Mesenchymal stem cell (in vitro differentiated cells and primary cell): ENCODE measurements around the gene NELFB.

Source experiments
- DNase-seq: peaks from one replicate; pipeline ENCODE4 v3.0.0-alpha.2; 2013
- H2AFZ ChIP-seq: one replicate; pipeline ENCODE4 v1.6.1; 2013; ENCODE audit warnings: low read depth, mild to moderate bottlenecking, control low read depth, inconsistent platforms, low read length, moderate library complexity
- H2AK5ac ChIP-seq: 2 replicates; pipeline ENCODE4 v1.6.1; 2013; ENCODE audit warnings: low read length, moderate library complexity, mild to moderate bottlenecking, inconsistent platforms; ENCODE audit not compliant: severe bottlenecking
- H2BK120ac ChIP-seq: one replicate; pipeline ENCODE4 v1.6.1; 2013; ENCODE audit warnings: low read depth, mild to moderate bottlenecking, inconsistent platforms, low read length, moderate library complexity
- H2BK12ac ChIP-seq, 2 experiments: one replicate each; pipeline ENCODE4 v1.6.1; 2013; ENCODE audit warnings: inconsistent platforms in 2 of 2, low read length in 2 of 2, mild to moderate bottlenecking in 2 of 2, moderate library complexity in 2 of 2, control low read depth in 1 of 2
- H2BK15ac ChIP-seq: one replicate; pipeline ENCODE4 v1.6.1; 2013; ENCODE audit warnings: mild to moderate bottlenecking, low read depth, inconsistent platforms; ENCODE audit not compliant: poor library complexity, severe bottlenecking
- H2BK5ac ChIP-seq: 2 replicates; pipeline ENCODE4 v1.6.1; 2013; ENCODE audit warnings: low read depth, mild to moderate bottlenecking, low read length, control low read depth, inconsistent platforms; ENCODE audit not compliant: poor library complexity, severe bottlenecking
- H3K14ac ChIP-seq, 2 experiments: one replicate each; pipeline ENCODE4 v1.6.1; 2013; ENCODE audit warnings: inconsistent platforms in 2 of 2, low read length in 2 of 2, control low read depth in 1 of 2, mild to moderate bottlenecking in 1 of 2, moderate library complexity in 1 of 2
- H3K18ac ChIP-seq, 2 experiments: one replicate each; pipeline ENCODE4 v1.6.1; 2013; ENCODE audit warnings: inconsistent platforms in 2 of 2, low read length in 2 of 2, control low read depth in 1 of 2, low read depth in 1 of 2, mild to moderate bottlenecking in 1 of 2
- H3K23ac ChIP-seq, 2 experiments: one replicate each; pipeline ENCODE4 v1.6.1; 2013; ENCODE audit warnings: inconsistent platforms in 2 of 2, low read length in 2 of 2, mild to moderate bottlenecking in 2 of 2, moderate library complexity in 2 of 2, control low read depth in 1 of 2
- H3K27ac ChIP-seq: 2 replicates; pipeline ENCODE4 v1.5.1; 2013; ENCODE audit warnings: mild to moderate bottlenecking, moderate library complexity, low read length, control low read depth, inconsistent platforms; ENCODE audit not compliant: poor library complexity, severe bottlenecking
- H3K27me3 ChIP-seq, 2 experiments: 2 replicates each; pipeline versions ENCODE4 v1.6.1 to v1.7.0; 2013; ENCODE audit warnings: low read length in 2 of 2, mild to moderate bottlenecking in 2 of 2, moderate library complexity in 2 of 2, control low read depth in 1 of 2, inconsistent platforms in 1 of 2; ENCODE audit not compliant: control insufficient read depth in 1 of 2, insufficient read depth in 1 of 2
- H3K36me3 ChIP-seq, 2 experiments: 2 replicates each; pipeline versions ENCODE4 v1.6.1 to v1.7.0; 2013; ENCODE audit warnings: low read length in 2 of 2, control low read depth in 1 of 2, inconsistent platforms in 1 of 2, low read depth in 1 of 2, mild to moderate bottlenecking in 1 of 2; ENCODE audit not compliant: insufficient read depth in 2 of 2, control insufficient read depth in 1 of 2
- H3K4ac ChIP-seq, 2 experiments: one replicate each; pipeline ENCODE4 v1.6.1; 2013; ENCODE audit warnings: inconsistent platforms in 2 of 2, low read length in 2 of 2, mild to moderate bottlenecking in 2 of 2, moderate library complexity in 2 of 2, control low read depth in 1 of 2, low read depth in 1 of 2
- H3K4me1 ChIP-seq: 2 replicates; pipeline ENCODE4 v1.6.1; 2013; ENCODE audit warnings: low read depth, low read length, control low read depth; ENCODE audit not compliant: control insufficient read depth, insufficient read depth
- H3K4me2 ChIP-seq: 2 replicates; pipeline ENCODE4 v1.6.1; 2013; ENCODE audit warnings: low read length, mild to moderate bottlenecking, inconsistent platforms; ENCODE audit not compliant: poor library complexity, severe bottlenecking
- H3K4me3 ChIP-seq, 2 experiments: 2 replicates each; pipeline versions ENCODE4 v1.5.1 to v1.7.0; 2013; ENCODE audit warnings: low read length in 2 of 2, mild to moderate bottlenecking in 2 of 2, control low read depth in 1 of 2, low read depth in 1 of 2; ENCODE audit not compliant: insufficient read depth in 1 of 2
- H3K79me1 ChIP-seq: replicated peaks from 2 replicates; pipeline ENCODE4 v1.6.1; 2013; ENCODE audit warnings: mild to moderate bottlenecking, control low read depth, low read length, inconsistent platforms; ENCODE audit not compliant: poor library complexity, severe bottlenecking
- H3K9ac ChIP-seq: 2 replicates; pipeline ENCODE4 v1.7.0; 2013; ENCODE audit warnings: mild to moderate bottlenecking, low read length, moderate library complexity
- H3K9me3 ChIP-seq: 2 replicates; pipeline ENCODE4 v1.7.0; 2013; ENCODE audit warnings: mild to moderate bottlenecking, low read length; ENCODE audit not compliant: control insufficient read depth
- H4K8ac ChIP-seq: one replicate; pipeline ENCODE4 v1.6.1; 2013; ENCODE audit warnings: inconsistent platforms, mild to moderate bottlenecking, low read length, moderate library complexity
- H4K91ac ChIP-seq: one replicate; pipeline ENCODE4 v1.6.1; 2013; ENCODE audit warnings: mild to moderate bottlenecking, low read length, inconsistent platforms
- WGBS: methylation state at CpG from one replicate; pipeline ENCODE4 v1.1.7; 2013; ENCODE audit warnings: mixed read lengths; 5-methylcytosine and 5-hydroxymethylcytosine counted together

The NELFB gene

DNA sequence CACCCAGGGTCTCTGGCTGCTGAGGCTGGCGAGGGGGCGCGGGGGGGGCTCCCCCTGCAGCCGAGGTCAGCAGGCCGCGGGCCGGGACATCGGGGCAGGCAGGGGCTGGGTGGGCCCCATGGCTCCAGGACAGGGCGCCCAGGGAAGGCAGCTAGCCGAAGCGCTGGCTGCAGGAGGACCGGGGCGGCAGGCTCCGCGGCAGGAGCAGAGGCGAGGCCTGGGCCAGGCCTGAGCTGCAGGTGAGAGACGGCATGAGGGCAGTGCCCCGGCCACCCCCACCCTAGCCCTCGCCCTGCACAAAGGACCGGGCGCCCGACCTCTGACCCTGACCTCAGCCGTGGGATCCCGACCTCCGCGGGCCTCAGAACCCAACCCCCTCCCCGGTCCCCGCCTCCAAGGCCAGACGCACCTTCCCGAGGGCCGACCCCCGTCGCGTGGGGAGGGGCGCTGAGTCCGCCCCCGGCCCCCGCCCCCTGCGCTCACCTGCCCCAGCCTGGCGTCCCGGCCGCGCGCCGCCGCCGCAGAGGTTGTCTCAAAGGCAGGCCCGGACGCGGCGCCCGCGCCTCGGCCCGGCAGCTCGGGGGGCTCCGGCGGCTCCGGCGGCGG lies 33.5 kb upstream of the NELFB start:
- WGBS, result 23% methylated on average over 27 of the region's 61 CpGs

GRCh38 chr9:137222190-137223077 lies 32.7 kb upstream of the NELFB start, which contains the start of gene RNF208:
TSS of gene RNF208 (minus strand) at chr9:137222240. CDS start at chr9:137221212, 1,028 bp downstream.
- Histone ChIP-seq H2BK5ac (no peak within 1 kb of the TSS), H2AFZ (peak within 1 kb of the TSS; percentile 65), H3K9ac (peak within 1 kb of the TSS; percentile 43), H2AK5ac (no peak within 1 kb of the TSS), H2BK120ac (peak within 1 kb of the TSS; percentile 45), H3K18ac (peak within 1 kb of the TSS; percentile 41 to 85), H3K23ac (peak within 1 kb of the TSS in 1 of 2 experiments; percentile 36), H3K27ac (peak within 1 kb of the TSS; percentile 17), H2BK12ac (peak within 1 kb of the TSS in 1 of 2 experiments; percentile 12), H3K14ac (no peak within 1 kb of the TSS), H3K36me3 (peaks cover 0 to 10% of the 10 kb centered on the region in 2 experiments), H3K4me3 (peak within 1 kb of the TSS; percentile 54 to 73), H3K27me3 (no peaks in the 10 kb centered on the region), H3K4me1 (peaks cover 68% of the 10 kb centered on the region), H3K9me3 (no peaks in the 10 kb centered on the region), H3K4me2 (peak within 1 kb of the TSS; percentile 80), H3K79me1 (no peaks in the 10 kb centered on the region), H3K4ac (peak within 1 kb of the TSS in 1 of 2 experiments; percentile 7), H4K8ac (peak within 1 kb of the TSS; percentile 92), H4K91ac (peak within 1 kb of the TSS; percentile 87), H2BK15ac (peak within 1 kb of the TSS; percentile 26)
- peak; percentile 24 for DNase-seq
- 19% methylated on average over 47 of the region's 88 CpGs for WGBS

More for the DNA sequence above, 33.5 kb upstream of the NELFB start:
- no peaks in the 10 kb centered on the region for H3K27me3 ChIP-seq
- H2BK15ac ChIP-seq, result no peak overlapping the region
- no peak overlapping the region for H2BK120ac ChIP-seq
- no peak overlapping the region for H3K23ac ChIP-seq
- DNase-seq, result no peak
- H3K14ac ChIP-seq, result no peak overlapping the region
- no peak overlapping the region for H2AK5ac ChIP-seq
- peaks cover 0 to 14% of the 10 kb centered on the region in 2 experiments for H3K36me3 ChIP-seq
- H3K9me3 ChIP-seq, result no peaks in the 10 kb centered on the region
- H3K4me1 ChIP-seq, result peaks cover 69% of the 10 kb centered on the region
- peak overlapping the region; percentile 80 for H3K4me2 ChIP-seq
- H3K4me3 ChIP-seq, result peak overlapping the region in 1 of 2 experiments; percentile 54
- H2BK5ac ChIP-seq, result no peak overlapping the region
- H4K8ac ChIP-seq, result peak overlapping the region; percentile 50
- H3K9ac ChIP-seq, result no peak overlapping the region
- no peak overlapping the region for H4K91ac ChIP-seq
- H3K18ac ChIP-seq, result peak overlapping the region in 1 of 2 experiments; percentile 31
- no peak overlapping the region for H3K27ac ChIP-seq
- no peaks in the 10 kb centered on the region for H3K79me1 ChIP-seq
- no peak overlapping the region for H2BK12ac ChIP-seq
- H2AFZ ChIP-seq, result no peak overlapping the region
- no peak overlapping the region for H3K4ac ChIP-seq

GRCh38 chr9:137223078-137223970 lies 31.8 kb upstream of the NELFB start:
- Histone ChIP-seq H3K4me2 (peak overlapping the region; percentile 85), H2BK15ac (no peak overlapping the region), H3K14ac (peak overlapping the region in 1 of 2 experiments; percentile 97), H2AFZ (peak overlapping the region; percentile 96), H4K8ac (peak overlapping the region; percentile 92), H3K79me1 (no peaks in the 10 kb centered on the region), H3K4me3 (peak overlapping the region; percentile 71 to 86), H2BK120ac (no peak overlapping the region), H3K27ac (peak overlapping the region; percentile 25), H3K23ac (peak overlapping the region in 1 of 2 experiments; percentile 36), H2BK12ac (no peak overlapping the region), H2AK5ac (no peak overlapping the region), H3K9me3 (no peaks in the 10 kb centered on the region), H3K4ac (peak overlapping the region in 1 of 2 experiments; percentile 90), H3K9ac (peak overlapping the region; percentile 92), H3K4me1 (peaks cover 59% of the 10 kb centered on the region), H4K91ac (peak overlapping the region; percentile 86), H2BK5ac (no peak overlapping the region), H3K18ac (peak overlapping the region; percentile 74 to 93), H3K27me3 (peaks cover 0 to 4% of the 10 kb centered on the region in 2 experiments), H3K36me3 (peaks cover 0 to 10% of the 10 kb centered on the region in 2 experiments)
- 1% methylated on average over 62 of the region's 63 CpGs for WGBS
- peak; percentile 98 for DNase-seq
